ENCODE results near the gene ZKSCAN3. TPM values are rescaled to one million over a fixed set of nuclear protein-coding genes. Genes with fewer than 3 reads are reported as not detected.
A peak's percentile ranks its signal among the peaks of the same experiment; 100 is the strongest.

Gene ZKSCAN3
- total and polyA plus RNA-seq, 2 donors (not counting 1 experiment from before 2014, with no cell fraction given) = 4.0 to 11.9 TPM

DNA sequence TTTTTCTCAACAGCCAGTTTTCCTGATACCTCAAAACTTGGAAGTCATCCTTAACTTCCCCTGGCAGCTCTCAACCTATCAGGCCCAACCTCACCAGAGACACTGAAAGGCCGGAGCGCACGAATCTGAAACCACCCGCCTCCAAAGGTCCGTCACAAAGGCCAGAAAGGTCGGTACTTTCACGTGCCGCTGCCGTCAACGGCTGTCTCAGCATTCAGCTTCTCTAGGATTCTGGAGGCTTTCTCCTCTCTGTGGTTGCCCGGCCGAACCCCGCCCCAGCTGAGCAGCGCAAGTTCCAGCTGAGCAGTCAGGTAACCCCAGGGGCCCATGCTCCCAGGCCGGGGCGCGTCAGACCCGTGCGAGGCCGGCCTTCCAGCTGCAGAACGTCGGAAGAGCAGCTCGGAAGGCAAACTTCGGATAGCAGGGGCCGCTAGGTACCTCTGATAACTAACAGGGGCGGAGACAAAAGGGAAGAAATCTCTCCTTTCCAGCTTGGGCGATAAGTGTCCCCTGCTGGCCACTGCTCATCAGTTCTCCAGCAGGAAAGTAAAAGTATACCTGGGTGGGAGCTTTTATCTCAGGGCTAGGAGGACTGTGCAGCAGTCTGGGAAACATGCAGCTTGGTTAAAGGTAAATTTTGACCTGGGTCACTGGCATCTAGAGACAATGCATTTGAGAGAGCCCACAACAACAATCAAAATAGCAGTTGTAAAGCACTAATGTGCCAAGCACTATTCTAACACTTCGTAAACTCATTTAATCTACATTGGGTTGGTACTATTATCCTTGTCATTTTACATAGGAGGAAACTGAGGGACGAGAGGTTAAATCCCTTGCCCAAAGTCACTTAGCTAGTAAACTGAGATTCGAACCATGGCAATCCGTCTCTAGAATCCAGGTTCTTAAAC lies 33.7 kb downstream of the ZKSCAN3 start:
- Mint-ChIP-seq H3K4me1 (peaks cover 19% of the 10 kb centered on the region), H3K4me3 (peak overlapping the region; percentile 92), H3K27ac (peak overlapping the region; percentile 94), H3K9me3 (ENCODE audit: insufficient read depth) (no peaks in the 10 kb centered on the region), H3K27me3 (no peaks in the 10 kb centered on the region)
- DNase-seq (peak; percentile 93), ATAC-seq (ENCODE audit: low read depth) (peak; percentile 98)
- Histone ChIP-seq H3K27me3 (replicated peaks in 1 of 4; ENCODE audit: control extremely low read depth in 1 of 4, control insufficient read depth in 3 of 4, insufficient read depth in 4 of 4, low read length in 3 of 4) (no peaks in the 10 kb centered on the region), H3K4me2 (replicated peaks; ENCODE audit: low read depth, low read length, poor library complexity, severe bottlenecking) (peak overlapping the region; percentile 70), H4K20me1 (ENCODE audit: control insufficient read depth, insufficient read depth, low read length, poor library complexity, severe bottlenecking) (no peaks in the 10 kb centered on the region), H3K4me3 (ENCODE audit: control extremely low read depth in 1 of 5, extremely low read depth in 1 of 5, insufficient read depth in 1 of 5, low read depth in 2 of 5, low read length in 4 of 5) (peak overlapping the region; percentile 45 to 64 (median 55)), H2AFZ (ENCODE audit: insufficient read depth, low read depth, low read length, poor library complexity, severe bottlenecking) (peak overlapping the region; percentile 80), H3K9ac (ENCODE audit: low read length) (peak overlapping the region; percentile 62), H3K27ac (ENCODE audit: low read length in 2 of 2) (peak overlapping the region; percentile 75 to 93), H3K79me2 (ENCODE audit: control insufficient read depth, insufficient read depth, low read length) (peaks cover 5% of the 10 kb centered on the region), H3K36me3 (replicated peaks in 1 of 2; ENCODE audit: control extremely low read depth in 1 of 2, control insufficient read depth in 1 of 2, extremely low read depth in 1 of 2, insufficient read depth in 2 of 2, low read length in 1 of 2) (peaks cover 0 to 26% of the 10 kb centered on the region in 2 experiments), H3K9me3 (ENCODE audit: control extremely low read depth in 1 of 3, control insufficient read depth in 2 of 3, insufficient read depth in 1 of 3, low read length in 2 of 3) (peaks cover 0 to 3% (median 0%) of the 10 kb centered on the region in 3 donors), H3K4me1 (ENCODE audit: control insufficient read depth in 2 of 2, insufficient read depth in 2 of 2, low read length in 2 of 2) (peaks cover 11 to 16% of the 10 kb centered on the region in 2 donors)
- ChIA-PET POLR2A (interaction anchor here (0.5 to 1.9 kb wide), 5 partner anchors 9 to 245 kb away, joined by 3 to 7 read pairs (median 6); partner anchors contain the start of genes ZKSCAN3 and ZSCAN12), CTCF (interaction anchor here (0.7 to 5.8 kb wide), 19 partner anchors 8 to 631 kb away, joined by 3 to 60 read pairs (median 4); partner anchors contain the start of genes ZKSCAN3, ZKSCAN4, ZSCAN12 and ZSCAN16)
- 8% methylated on average over 26 of the region's 31 CpGs for WGBS (ENCODE audit: insufficient coverage)
- TF ChIP-seq, protein P1, sequence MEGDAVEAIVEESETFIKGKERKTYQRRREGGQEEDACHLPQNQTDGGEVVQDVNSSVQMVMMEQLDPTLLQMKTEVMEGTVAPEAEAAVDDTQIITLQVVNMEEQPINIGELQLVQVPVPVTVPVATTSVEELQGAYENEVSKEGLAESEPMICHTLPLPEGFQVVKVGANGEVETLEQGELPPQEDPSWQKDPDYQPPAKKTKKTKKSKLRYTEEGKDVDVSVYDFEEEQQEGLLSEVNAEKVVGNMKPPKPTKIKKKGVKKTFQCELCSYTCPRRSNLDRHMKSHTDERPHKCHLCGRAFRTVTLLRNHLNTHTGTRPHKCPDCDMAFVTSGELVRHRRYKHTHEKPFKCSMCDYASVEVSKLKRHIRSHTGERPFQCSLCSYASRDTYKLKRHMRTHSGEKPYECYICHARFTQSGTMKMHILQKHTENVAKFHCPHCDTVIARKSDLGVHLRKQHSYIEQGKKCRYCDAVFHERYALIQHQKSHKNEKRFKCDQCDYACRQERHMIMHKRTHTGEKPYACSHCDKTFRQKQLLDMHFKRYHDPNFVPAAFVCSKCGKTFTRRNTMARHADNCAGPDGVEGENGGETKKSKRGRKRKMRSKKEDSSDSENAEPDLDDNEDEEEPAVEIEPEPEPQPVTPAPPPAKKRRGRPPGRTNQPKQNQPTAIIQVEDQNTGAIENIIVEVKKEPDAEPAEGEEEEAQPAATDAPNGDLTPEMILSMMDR (IDR thresholded peaks at IDR 0.05) = peak; percentile 42
- no peak for TF ChIP-seq EZH2 (IDR thresholded peaks at IDR 0.05; ENCODE audit: borderline replicate concordance, insufficient read depth, low read depth, low read length, poor library complexity, severe bottlenecking)
- intact Hi-C loops (cut with micrococcal nuclease) = loop anchor here (1.0 to 2.0 kb wide), 10 partner anchors 11 to 303 kb away; partner anchors contain the start of genes ZKSCAN3, ZKSCAN4, ZKSCAN8 and ZNF165

All from B cell (primary cell).